Measurements from ENCODE around the gene ISG20.
"Not testable (repeated sequence)": the region's sequence is repeated elsewhere in the genome, so short reads cannot be mapped to it uniquely, and the experiment has no call there.

Gene ISG20

DNA sequence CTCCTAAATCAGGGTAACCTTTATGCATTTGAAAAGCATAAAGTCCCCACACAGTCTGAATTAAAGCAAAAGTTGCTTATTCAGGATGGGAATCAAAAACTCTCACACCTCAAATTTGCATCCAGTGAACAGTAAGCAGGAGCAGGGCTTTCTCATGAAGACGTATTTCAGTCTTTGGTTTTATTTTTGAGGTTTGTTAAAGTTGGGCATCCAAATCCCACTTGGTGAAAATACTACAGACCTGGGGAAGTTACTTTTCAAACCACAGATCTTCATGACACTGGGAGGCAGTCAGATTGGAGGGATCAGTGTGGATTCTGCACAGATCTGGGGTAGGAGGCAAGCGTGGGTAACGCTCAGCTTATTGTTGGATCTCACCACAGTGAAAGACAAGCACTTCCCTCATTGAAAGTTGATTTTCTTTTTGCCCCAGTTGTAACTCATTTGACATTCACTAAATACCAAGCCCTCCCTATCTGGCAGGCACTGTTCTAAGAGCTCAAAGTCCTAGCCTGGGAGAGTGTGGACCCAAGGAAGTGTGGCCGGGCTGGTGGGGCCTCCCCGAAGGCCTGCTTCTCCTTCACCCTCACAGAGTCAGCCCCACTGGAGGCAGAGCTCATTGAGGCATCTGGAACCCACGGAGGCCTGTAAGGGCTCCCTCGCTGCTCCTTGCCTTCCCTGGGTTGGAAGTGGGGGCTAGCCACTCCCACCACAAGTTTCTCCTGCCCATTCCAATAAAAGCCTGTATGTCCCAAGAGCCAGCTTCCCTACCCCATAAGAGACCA, 783 bp upstream of the ISG20 start:
- no peak for DNase-seq

DNA sequence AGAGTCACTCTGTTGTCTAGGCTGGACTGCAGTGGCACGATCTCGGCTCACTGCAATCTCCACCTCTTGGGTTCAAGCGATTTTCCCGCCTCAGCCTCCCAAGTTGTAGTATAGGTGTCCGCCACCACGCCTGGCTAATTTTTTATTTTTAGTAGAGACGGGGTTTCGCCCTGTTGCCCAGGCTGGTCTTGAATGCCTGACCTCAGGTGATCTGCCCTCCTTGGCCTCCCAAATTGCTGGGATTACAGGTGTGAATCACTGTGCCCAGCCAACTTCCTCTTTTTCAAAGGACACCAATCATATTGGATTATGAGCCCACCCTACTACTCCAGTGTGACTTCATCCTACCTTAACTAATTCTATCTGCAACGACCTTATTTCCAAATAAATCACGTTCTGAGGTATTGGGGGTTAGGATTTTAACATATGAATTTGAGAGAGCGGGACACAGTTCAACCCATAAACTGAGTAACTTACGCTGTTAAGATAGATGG, 3.2 kb downstream of the ISG20 start:
- DNase-seq, result no peak

DNA sequence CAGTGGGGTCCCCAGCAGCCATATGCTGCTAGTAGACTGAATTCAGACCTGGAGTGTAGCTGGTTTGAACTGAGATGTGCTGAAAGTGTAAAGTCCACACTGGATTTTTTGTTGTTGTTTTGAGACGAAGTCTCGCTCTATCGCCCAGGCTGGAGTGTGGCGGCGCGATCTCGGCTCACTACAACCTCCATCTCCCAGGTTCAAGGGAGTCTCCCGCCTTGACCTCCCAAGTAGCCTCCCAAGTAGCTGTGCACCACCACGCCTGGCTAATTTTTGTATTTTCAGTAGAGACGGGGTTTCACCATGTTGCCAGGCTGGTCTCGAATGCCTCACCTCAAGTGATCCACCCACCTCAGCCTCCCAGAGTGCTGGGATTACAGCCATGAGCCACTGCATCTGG, 3.7 kb downstream of the ISG20 start:
- DNase-seq, result not testable (repeated sequence)

DNA sequence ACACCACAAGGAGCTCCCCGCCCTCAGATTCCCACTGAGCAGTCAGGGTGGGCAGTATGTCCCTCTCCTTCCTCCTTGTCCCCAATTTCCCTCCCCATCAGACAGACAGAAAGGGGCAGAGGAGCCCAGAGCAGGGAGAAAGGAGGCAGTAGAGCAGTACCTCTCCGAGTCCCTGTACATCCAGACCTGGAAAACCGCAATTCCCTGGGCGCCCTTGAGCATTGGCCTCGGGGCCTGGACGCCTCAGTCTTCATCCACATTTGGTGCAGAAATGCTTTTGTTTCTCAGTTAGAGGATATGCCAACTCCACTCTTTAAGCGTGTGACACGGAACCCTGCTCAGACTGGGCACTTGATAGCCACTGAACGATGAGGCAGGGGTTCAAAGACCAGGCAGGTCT, 5.9 kb downstream of the ISG20 start:
- no peak for DNase-seq

DNA sequence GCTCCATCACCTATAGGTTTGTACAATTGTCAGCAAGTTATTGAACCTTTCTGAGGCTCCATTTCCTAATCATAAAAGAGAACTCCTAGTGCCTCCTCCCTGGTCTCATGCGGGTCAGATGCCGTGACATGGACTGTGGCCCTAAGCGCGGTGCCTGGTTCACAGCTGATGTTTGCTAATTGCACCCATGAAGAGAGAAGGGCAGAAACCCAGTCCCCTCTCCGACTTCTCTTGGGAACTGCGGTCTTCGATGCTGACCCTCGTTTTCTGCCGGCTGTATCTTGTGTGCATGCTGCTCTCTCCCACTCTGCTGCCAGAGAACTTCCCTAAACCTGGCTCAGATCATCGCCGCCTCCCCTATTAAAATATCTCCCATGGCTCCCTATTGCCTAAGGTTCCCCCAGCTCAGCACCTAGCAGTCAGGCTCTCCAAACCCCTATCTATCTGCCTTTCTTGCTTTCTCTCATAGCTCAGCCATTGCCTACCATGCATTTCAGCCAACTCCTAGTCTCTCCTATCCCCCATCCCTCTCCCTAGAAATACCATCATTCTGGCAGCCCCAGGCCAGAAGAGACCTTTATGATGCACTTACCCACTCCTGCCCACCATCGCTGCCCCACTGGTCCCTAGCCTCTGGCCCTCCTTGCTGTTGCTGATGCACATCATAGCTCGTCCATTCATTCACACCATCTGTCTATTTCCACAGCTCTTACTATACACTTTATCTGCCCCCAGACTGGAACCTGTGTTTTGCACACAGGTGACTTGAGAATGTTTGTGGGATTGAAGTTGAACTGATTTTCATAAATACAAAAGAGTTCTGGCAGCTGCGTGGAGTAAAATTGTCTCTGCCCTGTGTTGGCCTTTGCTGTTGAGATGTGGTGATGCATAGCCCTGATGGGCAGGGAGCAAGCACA, 6.6 kb downstream of the ISG20 start:
- no peak for DNase-seq

DNA sequence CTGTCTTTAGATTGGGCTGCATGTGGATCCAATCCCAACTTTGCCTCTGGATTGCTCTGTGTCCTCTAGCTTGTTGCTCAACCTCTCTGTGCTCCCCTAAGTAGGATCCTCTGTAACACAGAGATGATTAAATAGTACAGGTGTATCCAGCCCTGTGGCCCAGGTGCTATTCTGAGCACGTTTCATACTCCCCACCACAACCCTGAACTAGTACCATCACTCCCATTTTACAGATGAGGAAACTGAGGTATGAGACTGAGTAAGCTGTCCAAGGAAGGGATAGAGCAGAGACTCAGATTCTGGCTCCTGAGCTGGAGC, 7.2 kb downstream of the ISG20 start:
- no peak for DNase-seq

DNA sequence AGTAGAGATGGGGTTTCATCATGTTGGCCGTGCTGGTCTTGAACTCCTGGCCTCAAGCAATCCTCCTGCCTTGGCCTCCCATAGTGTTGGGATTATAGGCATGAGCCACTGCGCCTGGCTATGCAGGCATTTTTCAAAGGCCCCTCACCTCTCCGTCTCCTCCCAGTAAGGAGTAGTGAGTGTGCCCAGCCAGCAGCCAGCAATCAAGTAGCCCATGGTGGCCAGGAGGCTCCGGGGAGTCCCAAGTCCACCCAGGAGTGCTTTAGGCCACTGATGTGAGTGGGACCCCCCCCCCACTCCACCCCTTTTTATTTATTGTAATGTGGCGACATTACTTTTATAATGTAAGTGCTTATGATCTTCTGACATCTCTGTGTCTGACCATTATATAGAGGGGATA, 8.1 kb downstream of the ISG20 start:
- no peak for DNase-seq

DNA sequence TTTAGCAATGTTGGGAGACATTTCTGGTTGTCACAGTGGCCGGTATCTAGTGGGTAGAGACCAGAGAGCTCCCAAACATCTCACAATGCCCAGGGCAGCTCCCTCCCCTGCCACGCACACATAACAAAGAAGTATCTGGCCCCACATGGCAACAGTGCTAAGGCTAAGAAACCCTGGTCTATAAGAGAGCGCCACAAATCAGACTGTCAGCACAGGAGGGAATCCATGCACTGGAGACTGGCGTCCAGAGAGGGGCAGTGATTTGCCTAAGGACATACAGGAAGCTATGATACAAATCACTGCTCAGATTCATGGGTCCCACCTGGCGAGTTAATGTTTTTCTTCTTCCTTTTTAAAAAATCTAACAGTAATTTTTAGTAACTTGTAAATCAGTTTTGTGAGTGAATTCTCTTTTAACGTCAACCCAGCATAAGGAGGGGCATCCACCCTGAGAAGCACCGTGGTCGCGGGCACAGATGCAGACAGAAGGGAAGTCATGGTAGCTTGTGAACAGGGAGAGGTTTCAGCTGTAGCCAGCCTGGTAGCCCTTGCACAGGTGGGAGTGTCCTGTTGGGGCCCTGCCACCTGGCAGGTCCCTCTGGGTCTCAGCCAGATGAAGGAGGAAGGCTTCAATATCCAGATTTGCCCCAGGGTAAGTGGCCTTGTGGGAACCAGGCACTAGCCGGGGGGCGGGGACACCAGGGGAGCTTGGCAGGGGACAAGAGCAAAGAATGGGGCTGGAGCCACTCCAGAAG, 8.7 kb downstream of the ISG20 start:
- no peak for DNase-seq

DNA sequence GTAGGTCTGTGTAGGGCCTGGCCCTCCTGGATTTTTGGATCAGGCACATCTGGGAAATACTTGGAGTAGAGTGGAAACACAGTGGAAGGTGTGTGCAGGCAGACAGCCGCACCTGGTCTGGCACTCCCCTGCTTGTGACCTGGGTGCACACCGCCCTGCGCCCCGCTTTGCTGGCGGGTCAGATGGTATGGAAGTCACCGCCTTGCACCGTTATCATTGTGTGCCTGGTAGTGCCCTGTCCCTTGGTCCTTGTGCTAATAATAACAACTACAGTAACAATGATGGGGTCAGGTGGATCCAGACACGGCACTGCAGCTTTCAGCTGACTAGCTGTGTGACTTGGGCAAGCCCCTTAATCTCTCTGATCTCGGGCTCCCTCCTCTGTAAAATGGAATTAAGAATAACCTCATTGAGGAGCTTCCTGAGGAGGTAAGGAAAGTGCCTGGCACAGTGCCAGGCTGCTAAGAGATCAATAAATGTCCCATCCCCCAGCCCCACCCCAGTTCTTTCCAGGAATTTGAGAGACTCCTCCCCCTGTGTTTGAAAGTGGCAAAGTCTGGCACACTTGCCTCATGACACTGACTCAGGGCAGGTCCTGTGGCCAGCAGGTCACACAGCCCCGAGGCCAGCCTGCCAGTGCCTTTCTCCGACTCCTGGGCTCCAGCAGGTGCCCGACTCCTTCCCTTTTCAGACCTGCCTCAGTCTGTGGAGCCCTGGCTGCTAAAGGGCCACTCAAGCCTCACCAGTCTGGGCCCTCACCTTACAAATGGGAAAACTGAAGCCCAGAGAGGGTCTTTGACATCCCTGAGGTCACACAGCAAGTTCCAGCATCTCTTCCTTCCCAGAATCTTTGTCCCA, 9.8 kb downstream of the ISG20 start:
- no peak for DNase-seq

DNA sequence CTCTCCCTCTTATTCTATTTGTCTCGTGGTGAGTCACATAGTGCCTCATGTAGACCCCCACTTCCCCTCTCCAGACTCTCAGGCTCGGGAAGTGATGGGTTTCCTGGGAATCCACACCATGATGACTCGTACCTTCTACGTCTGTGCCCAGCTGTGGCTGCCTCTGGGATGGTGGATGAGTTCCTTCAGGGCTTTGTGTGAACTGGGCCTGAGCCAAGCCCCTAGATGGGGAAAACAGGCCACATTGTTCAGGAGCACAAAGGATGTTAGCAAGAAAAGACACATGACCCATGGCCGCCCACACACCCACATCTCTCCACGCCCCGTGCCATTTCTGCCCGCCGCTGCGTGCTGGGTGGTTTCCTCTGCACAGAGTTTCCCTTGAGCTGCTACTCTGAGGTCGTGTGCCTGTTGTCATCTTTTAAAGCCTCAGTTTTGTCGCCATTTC, 10.5 kb downstream of the ISG20 start:
- DNase-seq, result no peak

DNA sequence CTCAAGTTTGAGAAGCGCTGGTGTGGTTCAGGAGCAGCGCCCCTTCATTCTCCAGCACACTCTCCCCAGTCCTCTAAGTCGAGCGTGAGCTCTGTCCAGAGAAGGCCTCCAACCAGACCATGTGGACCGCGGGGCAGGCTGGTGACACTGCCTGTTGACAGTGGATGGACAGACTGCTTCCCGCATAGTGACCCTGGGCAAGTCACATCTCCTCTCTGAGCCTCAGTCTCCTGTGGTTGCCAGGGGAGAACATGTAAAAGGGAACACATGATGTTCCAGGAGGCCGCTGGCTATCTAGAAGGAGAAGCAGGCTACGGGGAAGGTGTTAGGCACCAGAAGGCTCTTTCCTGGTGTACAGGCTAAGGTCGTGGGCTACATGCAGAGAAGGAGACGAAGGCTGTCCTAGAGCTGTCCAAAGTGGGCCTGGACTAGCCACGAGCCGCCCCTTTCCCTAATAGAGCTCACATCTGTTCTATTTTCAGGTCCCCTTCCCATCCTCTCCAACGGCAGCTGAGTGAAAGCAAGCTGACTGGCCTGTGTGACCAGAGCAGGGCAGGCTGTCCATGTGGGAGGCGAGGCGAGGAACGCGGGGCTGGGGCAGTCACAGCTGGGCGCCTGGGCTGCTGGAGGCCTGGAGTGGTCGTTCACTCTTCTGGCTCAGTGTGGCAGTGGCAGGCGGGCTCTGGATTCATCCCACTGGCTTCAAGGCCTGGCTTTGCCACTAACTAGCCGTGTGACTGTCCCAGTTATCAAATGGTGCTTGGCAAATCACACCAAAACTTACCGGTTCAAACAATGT, 11.1 kb downstream of the ISG20 start:
- DNase-seq, result no peak

DNA sequence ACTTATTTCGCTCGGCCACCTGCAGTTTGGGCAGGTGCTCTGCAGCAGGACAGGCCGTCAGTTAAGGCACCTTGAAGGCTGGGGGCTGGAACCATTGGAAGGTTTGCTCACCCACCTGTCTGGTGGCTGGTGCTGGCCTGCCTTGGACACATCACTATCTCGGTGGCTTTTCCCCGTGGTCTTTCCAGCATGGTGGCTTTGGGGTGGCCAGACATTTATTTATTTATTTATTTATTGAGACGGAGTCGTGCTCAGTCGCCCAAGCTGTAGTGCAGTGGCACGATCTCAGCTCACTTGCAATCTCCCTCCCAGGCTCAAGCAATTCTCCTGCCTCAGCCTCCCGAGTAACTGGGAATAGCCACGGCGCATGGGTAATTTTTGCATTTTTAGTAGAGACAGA, 11.7 kb downstream of the ISG20 start:
- DNase-seq, result no peak

DNA sequence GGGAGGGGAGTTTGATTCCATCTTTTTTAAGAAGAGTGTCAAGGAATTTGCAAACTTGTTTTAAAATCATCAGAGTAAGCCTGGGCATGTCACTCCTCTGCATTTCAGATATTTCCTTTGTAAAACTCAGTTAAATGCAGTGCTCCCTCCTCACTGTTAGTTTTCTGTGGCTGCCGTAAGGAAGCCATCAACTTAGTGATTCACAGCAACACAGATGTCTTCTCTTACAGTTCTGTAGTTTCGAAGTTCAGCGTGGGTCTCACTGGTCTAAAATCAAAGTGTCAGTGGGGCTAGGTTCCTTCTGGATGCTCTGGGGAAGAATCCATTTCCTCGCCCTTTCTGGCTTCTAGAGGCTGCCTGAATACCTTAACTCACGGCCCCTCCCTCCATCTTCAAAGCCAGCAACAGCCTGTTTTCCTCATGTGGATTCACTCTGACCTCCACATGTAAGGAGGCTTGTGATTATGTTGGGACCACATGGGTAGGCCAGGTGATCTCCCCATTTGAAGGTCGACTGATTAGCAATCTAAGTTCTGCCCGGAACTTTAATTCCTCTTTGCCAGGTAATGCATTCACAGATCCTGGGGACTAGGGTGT, 12.4 kb downstream of the ISG20 start:
- no peak for DNase-seq

DNA sequence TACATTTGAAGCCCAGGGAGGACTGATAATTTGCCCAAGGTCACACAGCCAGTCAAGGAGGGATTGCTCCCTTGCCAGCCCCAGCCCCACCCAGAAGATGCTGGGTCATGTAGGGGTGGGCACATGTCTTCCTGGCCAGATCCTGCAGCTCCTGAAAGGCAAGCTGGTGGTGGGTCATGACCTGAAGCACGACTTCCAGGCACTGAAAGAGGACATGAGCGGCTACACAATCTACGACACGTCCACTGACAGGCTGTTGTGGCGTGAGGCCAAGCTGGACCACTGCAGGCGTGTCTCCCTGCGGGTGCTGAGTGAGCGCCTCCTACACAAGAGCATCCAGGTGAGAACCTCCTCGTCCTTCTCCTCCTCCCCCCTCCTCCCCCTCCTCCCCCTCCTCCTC, 13.2 kb downstream of the ISG20 start:
- DNase-seq, result no peak

DNA sequence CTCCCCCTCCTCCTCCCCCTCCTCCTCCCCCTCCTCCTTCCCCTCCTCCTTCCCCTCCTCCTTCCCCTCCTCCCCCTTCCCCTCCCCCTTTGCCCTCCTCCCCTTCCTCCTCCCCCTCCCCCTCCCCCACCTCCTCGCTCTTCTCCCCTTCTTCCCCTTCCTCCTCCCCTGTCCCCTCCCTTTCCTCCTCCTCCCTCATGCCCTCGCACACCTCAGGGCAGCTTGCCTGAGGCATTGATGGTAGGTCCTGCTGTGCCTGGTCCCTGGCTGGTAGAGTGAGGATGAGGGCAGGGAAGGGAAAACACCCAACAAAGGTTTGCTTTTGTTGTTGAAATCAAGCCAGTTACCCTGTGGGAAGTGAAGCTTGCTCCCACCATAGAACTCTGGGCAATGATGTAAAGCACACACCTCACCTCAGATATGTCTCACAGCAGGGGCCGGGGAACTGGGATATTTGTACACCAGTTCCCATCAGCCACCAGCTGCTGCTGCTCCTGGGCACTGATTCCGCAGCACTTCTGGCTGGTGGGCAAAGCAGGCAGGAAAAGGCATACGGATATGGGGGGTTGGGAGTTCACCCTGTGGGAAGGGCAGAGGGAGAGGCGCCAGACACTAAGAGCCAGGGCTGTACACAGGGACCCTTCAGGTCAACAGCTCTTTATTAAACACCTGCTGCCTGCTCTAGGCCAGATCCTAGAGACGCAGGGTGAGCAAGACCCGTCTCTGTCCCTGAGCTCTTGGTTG, 13.8 kb downstream of the ISG20 start:
- no peak for DNase-seq

DNA sequence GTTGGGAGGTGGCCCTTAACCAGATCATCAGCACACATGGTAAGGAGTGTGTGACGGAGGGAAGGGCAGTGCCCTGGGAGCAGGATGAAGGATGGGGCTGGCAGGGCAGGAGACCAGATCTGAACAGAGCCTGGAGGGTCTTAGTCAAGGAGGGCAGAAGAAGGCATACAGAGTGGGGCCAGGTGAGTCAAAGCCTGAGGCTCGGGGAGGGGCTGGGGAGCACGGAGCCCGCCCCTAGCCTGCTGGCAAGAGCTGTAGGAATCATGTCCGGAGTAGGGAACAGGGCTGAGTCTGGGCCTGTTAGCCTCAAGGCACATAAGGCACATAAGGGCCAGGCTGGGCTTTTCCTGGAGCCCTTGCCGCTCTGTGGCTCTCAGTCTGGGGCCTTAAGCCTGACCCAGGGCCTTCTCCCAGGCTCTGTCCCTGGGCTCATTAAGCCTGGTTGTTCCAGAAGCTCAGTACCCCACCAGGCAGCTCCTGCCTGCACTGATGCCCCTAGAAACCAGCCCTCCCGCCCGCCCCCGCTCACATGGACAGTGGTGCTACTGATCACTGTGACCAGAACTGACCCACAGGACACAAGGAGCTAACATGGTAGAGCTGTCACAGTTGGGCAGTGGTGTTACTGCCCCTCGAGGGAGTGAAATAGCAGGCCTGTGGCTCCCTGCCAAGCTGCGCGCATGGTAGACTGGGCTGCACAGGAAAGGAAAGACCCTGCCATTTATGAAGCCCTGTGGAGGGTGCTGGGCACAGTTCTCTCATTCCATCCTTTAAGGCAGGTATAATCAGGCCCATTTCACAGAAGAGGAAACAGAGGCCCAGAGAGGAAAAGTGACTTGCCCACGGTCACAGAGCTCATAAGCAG, 14.6 kb downstream of the ISG20 start:
- no peak for DNase-seq

DNA sequence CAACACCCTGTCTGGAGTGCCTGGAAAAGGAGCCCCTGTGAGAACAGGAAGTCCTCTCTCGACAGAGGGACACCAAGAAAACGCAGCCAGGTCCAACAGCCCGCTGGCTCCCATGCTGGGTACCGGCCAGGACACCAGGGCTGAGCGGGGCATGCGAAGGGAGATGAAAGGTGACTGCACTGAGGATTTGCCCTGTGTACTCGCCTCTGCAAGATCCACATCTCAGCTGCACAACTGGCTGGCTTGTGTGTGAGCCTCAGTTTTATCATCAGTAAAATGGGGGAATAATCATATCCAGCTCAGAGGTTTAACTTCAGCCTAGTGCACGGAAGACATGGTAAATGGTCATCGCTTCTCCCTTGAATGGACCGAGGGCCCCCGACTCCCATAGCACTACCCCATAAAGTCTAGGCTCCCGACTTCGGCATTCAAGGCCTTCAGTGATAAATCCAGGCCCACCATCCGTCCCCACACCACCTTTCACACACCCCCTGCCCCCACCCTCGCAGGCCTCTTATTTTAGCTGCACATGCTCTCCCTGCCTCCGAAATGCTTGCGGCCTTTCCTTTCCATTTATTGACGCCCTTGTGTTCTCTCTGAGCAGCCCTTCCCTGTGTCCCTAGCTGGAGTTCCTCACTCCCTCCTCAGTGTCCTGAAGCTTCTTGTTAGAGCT, 15.8 kb downstream of the ISG20 start:
- no peak for DNase-seq

DNA sequence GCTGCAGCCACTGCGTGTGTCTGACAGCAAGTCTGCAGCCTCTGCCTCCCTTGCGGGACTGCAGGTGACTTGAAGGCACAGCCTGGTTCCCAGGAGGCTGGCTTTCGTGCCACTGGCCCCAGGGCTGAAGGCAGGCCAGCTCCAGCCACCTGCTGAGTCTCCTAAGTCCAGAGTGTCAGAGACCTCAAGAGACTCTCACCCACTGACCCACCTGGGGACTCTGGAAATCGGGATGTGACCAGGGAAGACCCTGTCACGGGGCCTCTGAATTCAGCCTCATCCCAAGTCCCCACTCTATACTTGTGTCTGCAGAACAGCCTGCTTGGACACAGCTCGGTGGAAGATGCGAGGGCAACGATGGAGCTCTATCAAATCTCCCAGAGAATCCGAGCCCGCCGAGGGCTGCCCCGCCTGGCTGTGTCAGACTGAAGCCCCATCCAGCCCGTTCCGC, 16.3 kb downstream of the ISG20 start:
- DNase-seq, result no peak
